HepG2 (cell line): Measurements from ENCODE around the gene LTB4R. TPM values are rescaled to one million over a fixed set of nuclear protein-coding genes. Genes with fewer than 3 reads are reported as not detected.

Experiments used
- ATF7-NPFF ChIP-seq: sonication (generic); formaldehyde crosslinking; IDR thresholded peaks from 2 replicates; pipeline ENCODE4 v1.8.1; 2023; ENCODE audit warnings: mild to moderate bottlenecking, low read depth, missing genetic modification reagents, moderate library complexity
- DDIT3 ChIP-seq: sonication (generic); formaldehyde crosslinking; IDR thresholded peaks from 2 replicates; pipeline ENCODE4 v1.4.0; 2020; ENCODE audit warnings: mild to moderate bottlenecking, missing genetic modification reagents
- DZIP1 ChIP-seq: sonication (generic); formaldehyde crosslinking; IDR thresholded peaks from 2 replicates; pipeline ENCODE4 v1.5.0; 2020; ENCODE audit warnings: mild to moderate bottlenecking, missing genetic modification reagents
- GZF1 ChIP-seq: sonication (generic); formaldehyde crosslinking; IDR thresholded peaks from 2 replicates; pipeline ENCODE4 v1.5.1; 2020; ENCODE audit warnings: mild to moderate bottlenecking, missing genetic modification reagents
- HNRNPK ChIP-seq: fragments of 200-400 bp; formaldehyde crosslinking; IDR thresholded peaks from 2 replicates; pipeline ENCODE4 v1.6.1; 2018; ENCODE audit warnings: low read length, low read depth, moderate library complexity, mild to moderate bottlenecking; ENCODE audit not compliant: poor library complexity, severe bottlenecking
- MATR3 ChIP-seq: sonication (generic); formaldehyde crosslinking; IDR thresholded peaks from 2 replicates; pipeline ENCODE4 v1.4.0; 2020; ENCODE audit warnings: missing genetic modification reagents
- SMAD9 ChIP-seq: sonication (generic); formaldehyde crosslinking; IDR thresholded peaks from 2 replicates; pipeline ENCODE4 v1.5.1; 2020; ENCODE audit warnings: mild to moderate bottlenecking, missing genetic modification reagents
- SMC3 ChIP-seq: IDR thresholded peaks from 2 replicates; pipeline ENCODE4 v1.6.1; 2011; ENCODE audit warnings: low read length, improper control_type of control experiment
- SRY ChIP-seq: sonication (generic); formaldehyde crosslinking; IDR thresholded peaks from 2 replicates; pipeline ENCODE4 v1.8.0; 2022; ENCODE audit warnings: mild to moderate bottlenecking, missing genetic modification reagents
- TEAD3 ChIP-seq: optimal IDR thresholded peaks from 2 replicates; pipeline ENCODE3; 2016; ENCODE audit warnings: borderline replicate concordance
- TOE1 ChIP-seq: sonication (generic); formaldehyde crosslinking; IDR thresholded peaks from 2 replicates; pipeline ENCODE4 v1.4.0; 2020; ENCODE audit warnings: mild to moderate bottlenecking, missing genetic modification reagents
- ZNF343 ChIP-seq: sonication (generic); formaldehyde crosslinking; IDR thresholded peaks from 2 replicates; pipeline ENCODE4 v1.4.0; 2020; ENCODE audit warnings: mild to moderate bottlenecking, missing genetic modification reagents
- ZNF569 ChIP-seq: sonication (generic); formaldehyde crosslinking; IDR thresholded peaks from 2 replicates; pipeline ENCODE4 v1.5.0; 2020; ENCODE audit warnings: mild to moderate bottlenecking, missing genetic modification reagents, moderate library complexity, borderline replicate concordance
- ZNF609 ChIP-seq: sonication (generic); formaldehyde crosslinking; IDR thresholded peaks from 2 replicates; pipeline ENCODE4 v1.4.0; 2020; ENCODE audit warnings: mild to moderate bottlenecking, missing genetic modification reagents, borderline replicate concordance
- ZNF7 ChIP-seq: IDR thresholded peaks from 2 replicates; pipeline ENCODE4 v1.6.1; 2016; ENCODE audit warnings: missing biosample characterization, missing genetic modification reagents
- ZNF746 ChIP-seq: sonication (generic); formaldehyde crosslinking; IDR thresholded peaks from 2 replicates; pipeline ENCODE4 v1.8.0; 2022; ENCODE audit warnings: mild to moderate bottlenecking, missing genetic modification reagents
- ZNF790 ChIP-seq: sonication (generic); formaldehyde crosslinking; IDR thresholded peaks from 2 replicates; pipeline ENCODE4 v1.8.0; 2022; ENCODE audit warnings: missing genetic modification reagents, mild to moderate bottlenecking, borderline replicate concordance
- polyA plus RNA-seq, 8 experiments: library from polyadenylated mRNA; depleted of rRNA in 3 of 8; stranded (reverse) in 7 of 8; unstranded in 1 of 8; fragments of >200 nt; fragmentation: Illumina TruSeq in 4 of 8; extraction: Trizol in 4 of 8; gene quantifications; 2 replicates each; pipeline versions ENCODE4 v1.2.1 to v1.2.3, GENCODE V29; 2011 to 2016; ENCODE audit warnings: low read depth in 4 of 8, missing spikeins in 1 of 8, mixed read lengths in 1 of 8; ENCODE audit not compliant: insufficient read depth in 1 of 8
- total RNA-seq, 5 experiments: library from RNA; depleted of rRNA; stranded (reverse); fragments of >200 nt; fragmentation: Illumina TruSeq; extraction: Trizol; gene quantifications; 2 replicates each; pipeline ENCODE4 v1.2.3, GENCODE V29; 2016; ENCODE audit warnings: low read depth in 1 of 5
- TF ChIP-seq, protein P1 (sequence below): IDR thresholded peaks from 2 replicates; pipeline ENCODE4 v1.6.1; 2016; ENCODE audit warnings: missing compliant biosample characterization, missing genetic modification reagents, borderline replicate concordance
- TF ChIP-seq, protein P2 (sequence below): IDR thresholded peaks from 2 replicates; pipeline ENCODE4 v1.6.1; 2018; ENCODE audit warnings: missing genetic modification reagents, mild to moderate bottlenecking, missing compliant biosample characterization

The LTB4R gene
- total and polyA plus RNA-seq, 2 of the 13 experiments (the other 11 are each of a cell fraction or from before 2014, with no cell fraction given) = 3.2 to 8.2 TPM

DNA sequence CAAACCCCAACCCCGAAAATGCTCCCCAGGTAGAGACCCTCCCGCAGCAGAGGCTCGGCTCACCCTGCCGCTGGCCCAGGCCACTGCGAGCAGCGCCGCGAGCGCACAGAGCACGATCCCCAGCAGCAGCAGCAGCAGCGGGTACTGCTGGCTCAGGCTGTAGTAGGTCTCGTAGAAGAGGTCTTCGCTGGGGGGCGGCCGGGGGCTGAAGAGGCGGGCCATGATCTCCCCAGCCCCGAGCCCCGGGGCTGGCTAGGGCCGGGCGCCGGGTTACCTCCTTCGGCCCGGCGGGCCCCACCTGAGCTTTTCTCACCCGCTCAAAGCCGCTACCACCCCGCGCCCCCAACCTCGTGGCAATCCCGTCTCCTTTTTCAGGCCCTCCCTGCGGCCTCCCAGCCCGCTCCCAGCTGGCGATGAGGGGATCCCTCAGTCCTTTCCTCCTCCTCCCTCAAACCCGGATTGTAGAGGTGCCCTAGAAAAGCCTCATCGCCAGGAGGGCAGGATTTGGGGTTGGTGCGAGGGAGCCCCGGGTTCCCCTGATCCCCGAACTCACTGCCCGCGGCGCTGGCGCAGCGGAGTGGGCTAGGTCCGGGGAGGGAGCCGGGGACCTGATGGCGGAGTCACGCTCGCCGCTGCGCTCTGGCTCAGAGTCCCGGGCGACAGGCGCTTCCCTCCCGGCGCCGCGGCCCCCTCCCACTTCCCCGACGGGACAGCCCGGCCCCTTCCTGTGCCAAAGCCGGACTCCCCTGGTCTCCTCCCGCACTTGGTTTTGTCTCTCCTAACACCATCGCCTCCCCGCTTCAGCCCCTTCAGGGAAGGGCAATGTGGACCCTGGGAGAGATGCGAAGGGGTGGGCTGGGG is 23.4 kb downstream of the LTB4R start, which contains the start of gene ADCY4 (continued):
- TF ChIP-seq, protein P1, sequence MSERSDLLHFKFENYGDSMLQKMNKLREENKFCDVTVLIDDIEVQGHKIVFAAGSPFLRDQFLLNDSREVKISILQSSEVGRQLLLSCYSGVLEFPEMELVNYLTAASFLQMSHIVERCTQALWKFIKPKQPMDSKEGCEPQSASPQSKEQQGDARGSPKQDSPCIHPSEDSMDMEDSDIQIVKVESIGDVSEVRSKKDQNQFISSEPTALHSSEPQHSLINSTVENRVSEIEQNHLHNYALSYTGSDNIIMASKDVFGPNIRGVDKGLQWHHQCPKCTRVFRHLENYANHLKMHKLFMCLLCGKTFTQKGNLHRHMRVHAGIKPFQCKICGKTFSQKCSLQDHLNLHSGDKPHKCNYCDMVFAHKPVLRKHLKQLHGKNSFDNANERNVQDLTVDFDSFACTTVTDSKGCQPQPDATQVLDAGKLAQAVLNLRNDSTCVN (CRISPR knock-in tag) = no peak
- TF ChIP-seq GZF1 (CRISPR knock-in tag) (no peak), ZNF790 (CRISPR knock-in tag) (no peak), MATR3 (CRISPR knock-in tag) (no peak), ZNF609 (CRISPR knock-in tag) (0 out of 2 replicates have a peak, but pooled peaks have one; percentile 5), SMAD9 (CRISPR knock-in tag) (no peak), HNRNPK (peak; percentile 35), ZNF7 (CRISPR knock-in tag) (no peak), SMC3 (no peak), ATF7-NPFF (CRISPR knock-in tag) (peak; percentile 46; the same call in 1 of the 2 replicates), ZNF746 (CRISPR knock-in tag) (no peak), ZNF343 (CRISPR knock-in tag) (no peak), DDIT3 (CRISPR knock-in tag) (no peak), SRY (no peak), DZIP1 (CRISPR knock-in tag) (peak; percentile 82; the same call in 1 of the 2 replicates), TEAD3 (CRISPR knock-in tag) (no peak), TOE1 (CRISPR knock-in tag) (no peak), ZNF569 (no peak)
- TF ChIP-seq, protein P2, sequence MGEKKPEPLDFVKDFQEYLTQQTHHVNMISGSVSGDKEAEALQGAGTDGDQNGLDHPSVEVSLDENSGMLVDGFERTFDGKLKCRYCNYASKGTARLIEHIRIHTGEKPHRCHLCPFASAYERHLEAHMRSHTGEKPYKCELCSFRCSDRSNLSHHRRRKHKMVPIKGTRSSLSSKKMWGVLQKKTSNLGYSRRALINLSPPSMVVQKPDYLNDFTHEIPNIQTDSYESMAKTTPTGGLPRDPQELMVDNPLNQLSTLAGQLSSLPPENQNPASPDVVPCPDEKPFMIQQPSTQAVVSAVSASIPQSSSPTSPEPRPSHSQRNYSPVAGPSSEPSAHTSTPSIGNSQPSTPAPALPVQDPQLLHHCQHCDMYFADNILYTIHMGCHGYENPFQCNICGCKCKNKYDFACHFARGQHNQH (CRISPR knock-in tag) = no peak
